Liver (tissue), 3 donors: Measurements from ENCODE around the gene TYMP.

Source experiments
- EGR1 ChIP-seq, 2 donors: IDR thresholded peaks; 2 replicates each; pipeline ENCODE4 v1.6.1; 2016 to 2018; ENCODE audit warnings: antibody characterized with exemption in 2 of 2, low read depth in 2 of 2
- FOXA1 ChIP-seq: IDR thresholded peaks from 2 replicates; pipeline ENCODE4 v1.6.1; 2016; ENCODE audit warnings: antibody characterized with exemption
- FOXA2 ChIP-seq: IDR thresholded peaks from 2 replicates; pipeline ENCODE4 v1.6.1; 2016; ENCODE audit warnings: antibody characterized with exemption
- GABPA ChIP-seq, 2 donors: IDR thresholded peaks in 1 of 2; conservative IDR thresholded peaks in 1 of 2; 2 replicates each; pipeline ENCODE4 v1.6.1; 2016; ENCODE audit warnings: antibody characterized with exemption in 2 of 2, mild to moderate bottlenecking in 1 of 2, moderate library complexity in 1 of 2
- JUND ChIP-seq, 2 donors: IDR thresholded peaks; 2 replicates each; pipeline ENCODE4 v1.6.1; 2016; ENCODE audit warnings: antibody characterized with exemption in 2 of 2
- MAX ChIP-seq: IDR thresholded peaks from 2 replicates; pipeline ENCODE4 v1.6.1; 2016; ENCODE audit warnings: antibody characterized with exemption
- NR2F2 ChIP-seq: IDR thresholded peaks from 2 replicates; pipeline ENCODE4 v1.6.1; 2016; ENCODE audit warnings: antibody characterized with exemption
- RAD21 ChIP-seq, 2 donors: IDR thresholded peaks; 2 replicates each; pipeline ENCODE4 v1.6.1; 2016; ENCODE audit warnings: antibody characterized with exemption in 2 of 2, mild to moderate bottlenecking in 2 of 2
- REST ChIP-seq: IDR thresholded peaks from 2 replicates; pipeline ENCODE4 v1.6.1; 2016; ENCODE audit warnings: antibody characterized with exemption, mild to moderate bottlenecking
- RXRA ChIP-seq, 2 donors: IDR thresholded peaks; 2 replicates each; pipeline ENCODE4 v1.6.1; 2017 to 2018; ENCODE audit warnings: antibody characterized with exemption in 2 of 2, mild to moderate bottlenecking in 1 of 2
- SP1 ChIP-seq: IDR thresholded peaks from 2 replicates; pipeline ENCODE4 v1.6.1; 2018; ENCODE audit warnings: antibody characterized with exemption, mild to moderate bottlenecking
- TAF1 ChIP-seq: conservative IDR thresholded peaks from 2 replicates; pipeline ENCODE4 v1.6.1; 2016; ENCODE audit warnings: antibody characterized with exemption, mild to moderate bottlenecking
- TF ChIP-seq, protein P1 (sequence below): fragments of 150-350 bp; IDR thresholded peaks from 2 replicates; pipeline ENCODE4 v1.5.1; 2017; ENCODE audit warnings: improper control_type of control experiment, low read depth, low read length; ENCODE audit not compliant: missing input control
- TF ChIP-seq, protein P2 (sequence below): IDR thresholded peaks from 2 replicates; pipeline ENCODE4 v1.6.1; 2016; ENCODE audit warnings: antibody characterized with exemption
- donor health status: healthy.
- donor health status: healthy.

GRCh38 chr22:50563413-50564160 lies 33.8 kb upstream of the TYMP start:
- TF ChIP-seq, protein P1, sequence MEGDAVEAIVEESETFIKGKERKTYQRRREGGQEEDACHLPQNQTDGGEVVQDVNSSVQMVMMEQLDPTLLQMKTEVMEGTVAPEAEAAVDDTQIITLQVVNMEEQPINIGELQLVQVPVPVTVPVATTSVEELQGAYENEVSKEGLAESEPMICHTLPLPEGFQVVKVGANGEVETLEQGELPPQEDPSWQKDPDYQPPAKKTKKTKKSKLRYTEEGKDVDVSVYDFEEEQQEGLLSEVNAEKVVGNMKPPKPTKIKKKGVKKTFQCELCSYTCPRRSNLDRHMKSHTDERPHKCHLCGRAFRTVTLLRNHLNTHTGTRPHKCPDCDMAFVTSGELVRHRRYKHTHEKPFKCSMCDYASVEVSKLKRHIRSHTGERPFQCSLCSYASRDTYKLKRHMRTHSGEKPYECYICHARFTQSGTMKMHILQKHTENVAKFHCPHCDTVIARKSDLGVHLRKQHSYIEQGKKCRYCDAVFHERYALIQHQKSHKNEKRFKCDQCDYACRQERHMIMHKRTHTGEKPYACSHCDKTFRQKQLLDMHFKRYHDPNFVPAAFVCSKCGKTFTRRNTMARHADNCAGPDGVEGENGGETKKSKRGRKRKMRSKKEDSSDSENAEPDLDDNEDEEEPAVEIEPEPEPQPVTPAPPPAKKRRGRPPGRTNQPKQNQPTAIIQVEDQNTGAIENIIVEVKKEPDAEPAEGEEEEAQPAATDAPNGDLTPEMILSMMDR = no peak
- TF ChIP-seq TAF1 = no peak
- TF ChIP-seq RAD21 (IDR thresholded peaks at IDR 0.05) = no peak
- TF ChIP-seq SP1 = no peak
- peak in 1 of 2 donors; percentile 43 for TF ChIP-seq RXRA (IDR thresholded peaks at IDR 0.05)
- TF ChIP-seq JUND (IDR thresholded peaks at IDR 0.05) = no peak
- no peak for TF ChIP-seq GABPA (IDR thresholded peaks at IDR 0.05 in 1 of 2, conservative IDR thresholded peaks at IDR 0.05 in 1 of 2)
- no peak for TF ChIP-seq MAX
- no peak for TF ChIP-seq REST
- no peak for TF ChIP-seq FOXA1
- TF ChIP-seq, protein P2, sequence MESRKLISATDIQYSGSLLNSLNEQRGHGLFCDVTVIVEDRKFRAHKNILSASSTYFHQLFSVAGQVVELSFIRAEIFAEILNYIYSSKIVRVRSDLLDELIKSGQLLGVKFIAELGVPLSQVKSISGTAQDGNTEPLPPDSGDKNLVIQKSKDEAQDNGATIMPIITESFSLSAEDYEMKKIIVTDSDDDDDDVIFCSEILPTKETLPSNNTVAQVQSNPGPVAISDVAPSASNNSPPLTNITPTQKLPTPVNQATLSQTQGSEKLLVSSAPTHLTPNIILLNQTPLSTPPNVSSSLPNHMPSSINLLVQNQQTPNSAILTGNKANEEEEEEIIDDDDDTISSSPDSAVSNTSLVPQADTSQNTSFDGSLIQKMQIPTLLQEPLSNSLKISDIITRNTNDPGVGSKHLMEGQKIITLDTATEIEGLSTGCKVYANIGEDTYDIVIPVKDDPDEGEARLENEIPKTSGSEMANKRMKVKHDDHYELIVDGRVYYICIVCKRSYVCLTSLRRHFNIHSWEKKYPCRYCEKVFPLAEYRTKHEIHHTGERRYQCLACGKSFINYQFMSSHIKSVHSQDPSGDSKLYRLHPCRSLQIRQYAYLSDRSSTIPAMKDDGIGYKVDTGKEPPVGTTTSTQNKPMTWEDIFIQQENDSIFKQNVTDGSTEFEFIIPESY = no peak
- no peak for TF ChIP-seq EGR1 (IDR thresholded peaks at IDR 0.05; ENCODE audit: low read depth in 2 of 2)
- no peak for TF ChIP-seq NR2F2
- TF ChIP-seq FOXA2 = no peak
